Peyer's patch (tissue), 4 donors: ENCODE results near the gene AUTS2.

ENCODE experiments used
- POLR2A ChIP-seq, 2 donors: fragments of 450-650 bp; IDR thresholded peaks; one replicate each; pipeline ENCODE4 v1.5.1; 2017; ENCODE audit warnings: antibody characterized with exemption in 2 of 2, mild to moderate bottlenecking in 2 of 2, moderate library complexity in 2 of 2
- TF ChIP-seq, protein P1 (sequence below), 6 experiments: fragments of 450-650 bp in 4 of 6; fragments of 200-600 bp in 2 of 6; sonication (generic) in 1 of 6; IDR thresholded peaks; one replicate each; pipeline ENCODE4 v1.5.1; 2017 to 2019; ENCODE audit warnings: antibody characterized with exemption in 6 of 6, mild to moderate bottlenecking in 3 of 6, moderate library complexity in 1 of 6

DNA sequence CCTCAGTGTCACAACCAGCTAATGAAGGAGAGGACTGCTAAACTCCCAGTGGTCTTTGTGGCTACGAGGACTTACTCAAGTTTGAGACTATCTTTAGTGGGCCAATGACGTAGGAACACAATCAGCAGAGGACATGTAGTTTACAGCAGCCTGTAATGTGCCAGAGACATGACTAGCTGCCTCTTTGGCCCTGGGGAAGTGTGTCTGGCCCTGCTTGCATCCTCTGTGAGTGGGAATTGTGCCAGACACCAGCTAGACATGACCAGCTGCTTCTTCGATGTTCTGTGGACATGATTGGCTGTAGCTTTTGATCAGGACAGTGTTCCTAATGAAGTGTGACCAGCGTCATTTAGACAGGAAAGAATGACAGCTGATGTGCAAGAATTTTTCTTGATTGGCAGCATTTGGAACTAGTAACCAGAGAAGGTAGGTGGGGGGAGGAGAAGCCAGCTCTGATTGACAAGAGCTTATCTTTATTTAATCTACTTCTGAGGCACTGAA, 141.7 kb downstream of the AUTS2 start:
- no peak for TF ChIP-seq POLR2A (IDR thresholded peaks at IDR 0.05)
- TF ChIP-seq, protein P1, sequence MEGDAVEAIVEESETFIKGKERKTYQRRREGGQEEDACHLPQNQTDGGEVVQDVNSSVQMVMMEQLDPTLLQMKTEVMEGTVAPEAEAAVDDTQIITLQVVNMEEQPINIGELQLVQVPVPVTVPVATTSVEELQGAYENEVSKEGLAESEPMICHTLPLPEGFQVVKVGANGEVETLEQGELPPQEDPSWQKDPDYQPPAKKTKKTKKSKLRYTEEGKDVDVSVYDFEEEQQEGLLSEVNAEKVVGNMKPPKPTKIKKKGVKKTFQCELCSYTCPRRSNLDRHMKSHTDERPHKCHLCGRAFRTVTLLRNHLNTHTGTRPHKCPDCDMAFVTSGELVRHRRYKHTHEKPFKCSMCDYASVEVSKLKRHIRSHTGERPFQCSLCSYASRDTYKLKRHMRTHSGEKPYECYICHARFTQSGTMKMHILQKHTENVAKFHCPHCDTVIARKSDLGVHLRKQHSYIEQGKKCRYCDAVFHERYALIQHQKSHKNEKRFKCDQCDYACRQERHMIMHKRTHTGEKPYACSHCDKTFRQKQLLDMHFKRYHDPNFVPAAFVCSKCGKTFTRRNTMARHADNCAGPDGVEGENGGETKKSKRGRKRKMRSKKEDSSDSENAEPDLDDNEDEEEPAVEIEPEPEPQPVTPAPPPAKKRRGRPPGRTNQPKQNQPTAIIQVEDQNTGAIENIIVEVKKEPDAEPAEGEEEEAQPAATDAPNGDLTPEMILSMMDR (IDR thresholded peaks at IDR 0.05): no peak
